Kidney (tissue), 14 donors: ENCODE results near the gene PLEKHG3. TPM values are rescaled to one million over a fixed set of nuclear protein-coding genes. Genes with fewer than 3 reads are reported as not detected.
A peak's percentile ranks its signal among the peaks of the same experiment; 100 is the strongest.

Experiments used
- DNase-seq, 5 donors: peaks; one replicate each; pipeline ENCODE4 v3.0.0-alpha.2; 2013 to 2020
- FAIRE-seq: peaks from 2 replicates; lab custom pipeline; 2012; peaks lifted over from hg19 to GRCh38; lab: Jason Lieb, UNC
- H3K27ac ChIP-seq, 2 donors: one replicate each; pipeline ENCODE4 v1.7.0; 2013; ENCODE audit warnings: low read depth in 2 of 2, low read length in 2 of 2, inconsistent platforms in 1 of 2
- H3K27me3 ChIP-seq: one replicate; pipeline ENCODE4 v1.7.1; 2013; ENCODE audit warnings: low read length, inconsistent platforms; ENCODE audit not compliant: control insufficient read depth, insufficient read depth
- H3K36me3 ChIP-seq, 3 donors: one replicate each; pipeline versions ENCODE4 v1.7.0 to v1.7.1; 2013; ENCODE audit warnings: low read length in 3 of 3, control low read depth in 1 of 3, inconsistent platforms in 1 of 3; ENCODE audit not compliant: insufficient read depth in 3 of 3, control insufficient read depth in 2 of 3
- H3K4me1 ChIP-seq, 3 donors: one replicate each; pipeline versions ENCODE4 v1.7.0 to v1.7.1; 2013; ENCODE audit warnings: low read length in 3 of 3, inconsistent platforms in 1 of 3, low read depth in 1 of 3; ENCODE audit not compliant: control insufficient read depth in 2 of 3, insufficient read depth in 2 of 3
- H3K4me3 ChIP-seq, 3 donors: one replicate each; pipeline versions ENCODE4 v1.7.0 to v1.8.1; 2013; ENCODE audit warnings: low read length in 3 of 3, control low read depth in 1 of 3, inconsistent platforms in 1 of 3
- H3K9ac ChIP-seq, 3 donors: one replicate each; pipeline versions ENCODE4 v1.7.0 to v1.7.1; 2013; ENCODE audit warnings: low read length in 3 of 3, control low read depth in 1 of 3, inconsistent platforms in 1 of 3
- H3K9me3 ChIP-seq, 3 donors: one replicate each; pipeline versions ENCODE4 v1.7.0 to v1.7.1; 2013; ENCODE audit warnings: low read length in 3 of 3, control low read depth in 1 of 3, inconsistent platforms in 1 of 3; ENCODE audit not compliant: control insufficient read depth in 2 of 3, insufficient read depth in 1 of 3
- CTCF ChIP-seq: IDR thresholded peaks from 3 replicates; pipeline ENCODE4 v1.5.1; 2012; ENCODE audit warnings: mild to moderate bottlenecking, moderate library complexity, borderline replicate concordance; ENCODE audit not compliant: insufficient read depth; ENCODE audit errors: extremely low read depth
- intact Hi-C: fragments of 100-400 bp; cut with DNase I; formaldehyde crosslinking; loops from one replicate; pipeline ENCODE4 v1.11.1; 2022
- polyA plus RNA-seq: library from polyadenylated mRNA; stranded (reverse); fragments of 350-450 nt; fragmentation: Illumina TruSeq; extraction: RNeasy Lipid Tissue Mini Kit (QIAGEN cat#74804); gene quantifications from one replicate; pipeline ENCODE4 v1.2.3, GENCODE V29; 2014; ENCODE audit warnings: low read depth, low replicate concordance; ENCODE audit not compliant: insufficient read depth
- total RNA-seq: library from RNA; stranded (reverse); fragmentation: NEBNext Ultra II Directional; extraction: Animal tissue kit (Norgen Biotek cat#: 25700); gene quantifications from one replicate; pipeline ENCODE4 v1.2.1, GENCODE V29; 2021
- donor health status: control.
- donor health status: control.
- donor health status: control.
- donor health status: control.
- donor health status: control.
- donor health status: DM: yes; HTN: yes; CAD: no.
- donor health status: Normal renal cell carcinoma (clear cell type).

PLEKHG3 gene
- total and polyA plus RNA-seq, 2 donors from 2014 or later, result 51.9 to 127 TPM

- no peak for TF ChIP-seq CTCF
- no peaks in the 10 kb centered on the region for H3K27me3 ChIP-seq
- no peaks in the 10 kb centered on the region for H3K9me3 ChIP-seq
- intact Hi-C loops, result no loop called here
- H3K9ac ChIP-seq, result no peak overlapping the region
- no peak overlapping the region for H3K27ac ChIP-seq
- FAIRE-seq, result no peak
- H3K36me3 ChIP-seq, result no peaks in the 10 kb centered on the region
- DNase-seq, result peak in 1 of 5 donors; percentile 30
- peaks cover 0 to 10% (median 0%) of the 10 kb centered on the region in 3 donors for H3K4me1 ChIP-seq
- H3K4me3 ChIP-seq, result no peak overlapping the region
These were observed 74.0 kb downstream of the PLEKHG3 start for GRCh38 chr14:64778104-64778754.

GRCh38 chr14:64779472-64779871, 75.2 kb downstream of the PLEKHG3 start:
- intact Hi-C loops, result no loop called here
- Histone ChIP-seq H3K4me3 (no peak overlapping the region), H3K27ac (no peak overlapping the region), H3K4me1 (peaks cover 0 to 10% (median 0%) of the 10 kb centered on the region in 3 donors), H3K9me3 (no peaks in the 10 kb centered on the region), H3K27me3 (no peaks in the 10 kb centered on the region), H3K9ac (no peak overlapping the region), H3K36me3 (no peaks in the 10 kb centered on the region)
- no peak for FAIRE-seq
- no peak for DNase-seq
- no peak for TF ChIP-seq CTCF

- Histone ChIP-seq H3K4me3 (no peak overlapping the region), H3K36me3 (no peaks in the 10 kb centered on the region), H3K9ac (no peak overlapping the region), H3K27me3 (no peaks in the 10 kb centered on the region), H3K27ac (no peak overlapping the region), H3K4me1 (peaks cover 0 to 10% (median 0%) of the 10 kb centered on the region in 3 donors), H3K9me3 (no peaks in the 10 kb centered on the region)
- DNase-seq (no peak), FAIRE-seq (no peak)
- TF ChIP-seq CTCF, result no peak
- intact Hi-C loops, result no loop called here
These were observed 78.0 kb downstream of the PLEKHG3 start for GRCh38 chr14:64782196-64782595.
